Uterus (tissue), 2 donors: ENCODE data around the gene UGT1A3.

Experiments
- POLR2A ChIP-seq, 2 donors: fragments of 450-650 bp; IDR thresholded peaks; one replicate each; pipeline ENCODE4 v1.6.1; 2016; ENCODE audit warnings: antibody characterized with exemption in 2 of 2, mild to moderate bottlenecking in 1 of 2, moderate library complexity in 1 of 2
- TF ChIP-seq, protein P1 (sequence below), 4 experiments: fragments of 200-600 bp in 2 of 4; fragments of 450-650 bp in 2 of 4; sonication (generic) in 2 of 4; IDR thresholded peaks; one replicate each; pipeline ENCODE4 v1.5.1; 2016 to 2019; ENCODE audit warnings: antibody characterized with exemption in 4 of 4, mild to moderate bottlenecking in 2 of 4, moderate library complexity in 1 of 4

- TF ChIP-seq, protein P1, sequence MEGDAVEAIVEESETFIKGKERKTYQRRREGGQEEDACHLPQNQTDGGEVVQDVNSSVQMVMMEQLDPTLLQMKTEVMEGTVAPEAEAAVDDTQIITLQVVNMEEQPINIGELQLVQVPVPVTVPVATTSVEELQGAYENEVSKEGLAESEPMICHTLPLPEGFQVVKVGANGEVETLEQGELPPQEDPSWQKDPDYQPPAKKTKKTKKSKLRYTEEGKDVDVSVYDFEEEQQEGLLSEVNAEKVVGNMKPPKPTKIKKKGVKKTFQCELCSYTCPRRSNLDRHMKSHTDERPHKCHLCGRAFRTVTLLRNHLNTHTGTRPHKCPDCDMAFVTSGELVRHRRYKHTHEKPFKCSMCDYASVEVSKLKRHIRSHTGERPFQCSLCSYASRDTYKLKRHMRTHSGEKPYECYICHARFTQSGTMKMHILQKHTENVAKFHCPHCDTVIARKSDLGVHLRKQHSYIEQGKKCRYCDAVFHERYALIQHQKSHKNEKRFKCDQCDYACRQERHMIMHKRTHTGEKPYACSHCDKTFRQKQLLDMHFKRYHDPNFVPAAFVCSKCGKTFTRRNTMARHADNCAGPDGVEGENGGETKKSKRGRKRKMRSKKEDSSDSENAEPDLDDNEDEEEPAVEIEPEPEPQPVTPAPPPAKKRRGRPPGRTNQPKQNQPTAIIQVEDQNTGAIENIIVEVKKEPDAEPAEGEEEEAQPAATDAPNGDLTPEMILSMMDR (IDR thresholded peaks at IDR 0.05): no peak
- no peak for TF ChIP-seq POLR2A (IDR thresholded peaks at IDR 0.05)
These were observed 46.6 kb downstream of the UGT1A3 start for GRCh38 chr2:233775414-233775813.
